Transverse colon (tissue), 4 donors: ENCODE data around the gene NUP93. TPM values are rescaled to one million over a fixed set of nuclear protein-coding genes. Genes with fewer than 3 reads are reported as not detected.

Source experiments
- DNase-seq: peaks from one replicate; pipeline ENCODE4 v3.0.0-alpha.2; 2019
- H3K27ac ChIP-seq, 4 donors: fragments of 200-600 bp; sonication (generic); 2 replicates each; pipeline ENCODE4 v1.5.1; 2016 to 2018; ENCODE audit warnings: inconsistent platforms in 4 of 4
- H3K27me3 ChIP-seq: fragments of 200-600 bp; sonication (generic); 2 replicates; pipeline ENCODE4 v1.5.1; 2017; ENCODE audit warnings: inconsistent platforms
- H3K36me3 ChIP-seq, 4 donors: fragments of 200-600 bp; sonication (generic); 2 replicates each; pipeline ENCODE4 v1.5.1; 2017 to 2019; ENCODE audit warnings: inconsistent platforms in 4 of 4
- H3K4me1 ChIP-seq, 4 donors: fragments of 200-600 bp; sonication (generic); 2 replicates each; pipeline ENCODE4 v1.5.1; 2017 to 2020; ENCODE audit warnings: inconsistent platforms in 4 of 4
- H3K4me3 ChIP-seq, 4 donors: fragments of 200-600 bp; sonication (generic); 1 replicate in 1 of 4; 2 replicates in 3 of 4; pipeline versions ENCODE4 v1.5.1 to v1.6.1; 2017 to 2019; ENCODE audit warnings: inconsistent platforms in 4 of 4
- H3K9me3 ChIP-seq, 2 donors: fragments of 200-600 bp; sonication (generic); 2 replicates each; pipeline ENCODE4 v1.5.1; 2017 to 2019; ENCODE audit warnings: inconsistent platforms in 2 of 2
- EP300 ChIP-seq: sonication (generic); formaldehyde crosslinking; IDR thresholded peaks from one replicate; pipeline ENCODE4 v1.6.1; 2017; ENCODE audit warnings: antibody characterized with exemption, low read depth
- POLR2A ChIP-seq: fragments of 450-650 bp; IDR thresholded peaks from one replicate; pipeline ENCODE4 v1.6.1; 2016; ENCODE audit warnings: antibody characterized with exemption, mild to moderate bottlenecking, moderate library complexity
- POLR2AphosphoS5 ChIP-seq, 3 donors: sonication (generic); formaldehyde crosslinking; IDR thresholded peaks; one replicate each; pipeline ENCODE4 v1.6.1; 2016; ENCODE audit warnings: antibody characterized with exemption in 3 of 3
- WGBS, 2 donors: methylation state at CpG; one replicate each; pipeline ENCODE4 v1.1.5; 2018; ENCODE audit warnings: low coverage in 1 of 2; 5-methylcytosine and 5-hydroxymethylcytosine counted together
- in situ Hi-C, 4 donors: fragments of 200-750 bp; cut with MboI; loops; one replicate each; pipeline versions ENCODE4 v1.15.0 to v1.15.1; 2017; ENCODE audit warnings: low sequenced_read_pairs in 3 of 4, low pct_ligation_motif_present in 1 of 4, low pct_unique_long_range_greater_than_20kb in 1 of 4
- intact Hi-C: fragments of 100-400 bp; cut with DNase I; formaldehyde crosslinking; loops from one replicate; pipeline ENCODE4 v1.15.1; 2023; ENCODE audit warnings: low total_unique reads
- total RNA-seq, 4 donors: library from RNA; depleted of rRNA; stranded (reverse); fragments of >200 nt; gene quantifications; one replicate each; pipeline ENCODE4 v1.1.0, GENCODE V29; 2016
- TF ChIP-seq, protein P1 (sequence below), 5 experiments: fragments of 200-600 bp in 3 of 5; fragments of 450-650 bp in 2 of 5; sonication (generic) in 3 of 5; IDR thresholded peaks; 1 replicate in 2 of 5; 2 replicates in 3 of 5; pipeline ENCODE4 v1.5.1; 2016 to 2017; ENCODE audit warnings: antibody characterized with exemption in 5 of 5, inconsistent platforms in 3 of 5, mild to moderate bottlenecking in 2 of 5, moderate library complexity in 1 of 5

The NUP93 gene
- total RNA-seq, 4 donors from 2014 or later = 8.6 to 42.4 (median 20.6) TPM

DNA sequence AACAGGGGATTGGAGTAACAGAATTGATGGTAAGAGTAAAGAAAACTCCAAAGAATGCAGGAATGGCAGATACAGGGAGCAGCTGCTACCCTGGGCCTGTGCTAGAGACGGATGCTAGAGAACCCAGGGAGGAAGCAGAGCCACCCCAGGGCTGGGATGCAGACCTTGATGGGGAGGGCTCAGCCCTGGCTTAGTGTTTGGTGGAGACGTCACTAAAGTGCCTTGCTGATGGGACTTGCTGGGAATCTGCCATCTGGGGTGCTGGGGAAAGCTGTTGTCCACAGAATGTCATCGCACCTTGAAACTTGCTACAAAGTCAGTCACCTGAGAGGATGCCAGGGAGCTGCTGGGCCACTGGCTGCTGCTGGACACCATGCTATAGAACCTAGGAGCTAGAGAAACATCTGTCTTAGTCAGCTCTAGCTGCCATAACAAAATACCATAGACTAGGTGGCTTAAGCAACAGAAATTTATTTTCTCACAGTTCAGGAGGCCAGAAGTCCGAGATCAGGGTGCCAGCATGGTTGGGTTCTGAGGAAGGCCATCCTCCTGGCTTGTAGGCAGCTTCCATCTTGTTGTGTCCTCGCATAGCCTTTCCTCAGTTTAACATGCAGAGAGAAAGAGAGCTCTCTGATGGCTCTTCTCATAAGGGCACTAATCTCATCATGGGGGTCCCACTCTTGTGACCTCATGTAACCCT lies 32.3 kb upstream of the NUP93 start:
- WGBS, 2 donors = 87% methylated on average over 5 of the region's 5 CpGs; no CpG with 5 or more reads in 1 of the 2 donors
- Histone ChIP-seq H3K27me3 (no peaks in the 10 kb centered on the region), H3K4me1 (peaks cover 0 to 7% (median 0%) of the 10 kb centered on the region in 4 donors), H3K27ac (no peak overlapping the region), H3K9me3 (no peaks in the 10 kb centered on the region), H3K4me3 (no peak overlapping the region), H3K36me3 (no peaks in the 10 kb centered on the region)
- TF ChIP-seq POLR2A (no peak), EP300 (no peak), POLR2AphosphoS5 (IDR thresholded peaks at IDR 0.05) (no peak)
- TF ChIP-seq, protein P1, sequence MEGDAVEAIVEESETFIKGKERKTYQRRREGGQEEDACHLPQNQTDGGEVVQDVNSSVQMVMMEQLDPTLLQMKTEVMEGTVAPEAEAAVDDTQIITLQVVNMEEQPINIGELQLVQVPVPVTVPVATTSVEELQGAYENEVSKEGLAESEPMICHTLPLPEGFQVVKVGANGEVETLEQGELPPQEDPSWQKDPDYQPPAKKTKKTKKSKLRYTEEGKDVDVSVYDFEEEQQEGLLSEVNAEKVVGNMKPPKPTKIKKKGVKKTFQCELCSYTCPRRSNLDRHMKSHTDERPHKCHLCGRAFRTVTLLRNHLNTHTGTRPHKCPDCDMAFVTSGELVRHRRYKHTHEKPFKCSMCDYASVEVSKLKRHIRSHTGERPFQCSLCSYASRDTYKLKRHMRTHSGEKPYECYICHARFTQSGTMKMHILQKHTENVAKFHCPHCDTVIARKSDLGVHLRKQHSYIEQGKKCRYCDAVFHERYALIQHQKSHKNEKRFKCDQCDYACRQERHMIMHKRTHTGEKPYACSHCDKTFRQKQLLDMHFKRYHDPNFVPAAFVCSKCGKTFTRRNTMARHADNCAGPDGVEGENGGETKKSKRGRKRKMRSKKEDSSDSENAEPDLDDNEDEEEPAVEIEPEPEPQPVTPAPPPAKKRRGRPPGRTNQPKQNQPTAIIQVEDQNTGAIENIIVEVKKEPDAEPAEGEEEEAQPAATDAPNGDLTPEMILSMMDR (IDR thresholded peaks at IDR 0.05) = no peak
- DNase-seq = no peak
- in situ Hi-C loops = no loop called here
- intact Hi-C loops = no loop called here

DNA sequence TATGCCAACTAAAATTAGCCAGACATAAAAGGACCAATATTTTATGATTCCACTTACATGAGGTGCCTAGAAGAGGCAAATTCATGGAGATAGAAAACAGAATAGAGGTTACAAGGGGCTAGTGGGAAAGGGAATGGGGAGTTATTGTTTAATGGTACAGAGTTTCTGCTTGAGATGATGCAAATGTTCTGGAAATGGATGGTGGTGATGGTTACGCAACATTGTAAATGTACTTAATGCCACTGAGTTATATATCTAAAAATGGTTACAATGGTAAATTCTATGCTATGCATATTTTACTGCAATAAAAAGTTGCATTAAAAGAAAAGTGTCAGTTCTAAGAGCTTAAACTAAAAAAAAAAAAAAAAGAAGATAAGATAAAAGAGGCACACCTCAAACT lies 29.7 kb upstream of the NUP93 start:
- H3K36me3 ChIP-seq = no peaks in the 10 kb centered on the region
- no peak overlapping the region for H3K27ac ChIP-seq
- no peak overlapping the region for H3K4me3 ChIP-seq
- DNase-seq = no peak
- intact Hi-C loops (loop anchor here (5.0 kb wide), 2 partner anchors 123 to 188 kb away; no protein-coding TSS in a partner anchor), in situ Hi-C loops (loop anchor here in 3 of 4 donors (5.0 to 10.0 kb wide), 3 partner anchors 115 to 188 kb away; partner anchors contain the start of gene MT3 (in 1 of the 3))
- no peaks in the 10 kb centered on the region for H3K27me3 ChIP-seq
- TF ChIP-seq POLR2AphosphoS5 (IDR thresholded peaks at IDR 0.05) (no peak), EP300 (no peak), POLR2A (no peak)
- TF ChIP-seq, protein P1 (IDR thresholded peaks at IDR 0.05) = no peak
- H3K4me1 ChIP-seq = peaks cover 0 to 7% (median 0%) of the 10 kb centered on the region in 4 donors
- no peaks in the 10 kb centered on the region for H3K9me3 ChIP-seq
- 38 to 46% methylated on average over 1 of the region's 1 CpG for WGBS, 2 donors

DNA sequence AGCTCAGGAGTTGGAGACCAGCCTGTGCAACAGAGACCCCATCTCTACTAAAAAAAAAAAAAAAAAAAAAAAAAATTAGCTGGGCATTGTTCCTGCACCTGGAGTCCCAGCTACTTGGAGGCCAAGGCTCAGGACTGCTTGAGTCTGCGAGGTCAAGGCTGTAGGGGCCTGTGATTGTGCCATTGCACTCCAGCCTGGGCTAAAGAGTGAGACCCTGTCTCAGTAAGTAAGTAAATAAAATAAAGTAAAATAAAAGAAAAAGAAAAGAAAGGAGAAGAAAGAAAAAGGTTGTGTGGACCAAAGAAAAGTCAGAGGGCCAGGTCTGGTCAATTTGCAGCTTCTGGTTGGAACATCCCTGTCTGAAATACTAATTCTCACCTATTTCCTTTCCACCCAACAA lies 29.3 kb upstream of the NUP93 start:
- Histone ChIP-seq H3K9me3 (no peaks in the 10 kb centered on the region), H3K27ac (no peak overlapping the region), H3K4me3 (no peak overlapping the region), H3K4me1 (peaks cover 0 to 7% (median 0%) of the 10 kb centered on the region in 4 donors), H3K27me3 (no peaks in the 10 kb centered on the region), H3K36me3 (no peaks in the 10 kb centered on the region)
- TF ChIP-seq POLR2A (no peak), POLR2AphosphoS5 (IDR thresholded peaks at IDR 0.05) (no peak)
- TF ChIP-seq, protein P1 (IDR thresholded peaks at IDR 0.05) = no peak
- in situ Hi-C loops = loop anchor here in 3 of 4 donors (5.0 to 10.0 kb wide), 3 partner anchors 116 to 188 kb away; partner anchors contain the start of gene MT3 (in 1 of the 3)
- no peak for DNase-seq
- intact Hi-C loops = loop anchor here (5.0 kb wide), 2 partner anchors 123 to 188 kb away; no protein-coding TSS in a partner anchor
- WGBS, 2 donors = 95% methylated on average over 1 of the region's 1 CpG; no CpG with 5 or more reads in 1 of the 2 donors

DNA sequence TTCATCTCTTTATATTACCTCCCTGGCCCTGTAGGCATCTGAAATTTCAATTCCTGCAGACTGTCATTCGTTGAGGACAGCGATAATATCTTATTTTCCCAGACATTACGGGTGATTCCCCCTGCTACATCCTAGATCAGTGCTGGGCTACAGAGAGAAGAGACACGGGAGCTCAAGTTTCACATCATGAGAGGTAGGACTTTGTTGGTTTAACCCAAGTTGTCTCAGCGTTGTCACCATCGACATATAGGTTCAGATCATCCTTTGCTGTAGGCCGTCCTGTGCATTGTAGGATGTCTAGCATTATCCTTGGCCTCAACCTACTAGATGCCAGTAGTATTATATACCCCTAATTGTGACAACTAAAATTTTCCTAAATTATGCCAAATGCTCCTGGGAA lies 28.4 kb upstream of the NUP93 start:
- H3K9me3 ChIP-seq = no peaks in the 10 kb centered on the region
- intact Hi-C loops (loop anchor here (5.0 kb wide), 2 partner anchors 124 to 189 kb away; no protein-coding TSS in a partner anchor), in situ Hi-C loops (loop anchor here in 3 of 4 donors (5.0 to 10.0 kb wide), 3 partner anchors 117 to 189 kb away; partner anchors contain the start of gene MT3 (in 1 of the 3))
- no peaks in the 10 kb centered on the region for H3K27me3 ChIP-seq
- no peak for DNase-seq
- H3K4me1 ChIP-seq = peaks cover 0 to 7% (median 0%) of the 10 kb centered on the region in 4 donors
- 75 to 85% methylated on average over 6 to 7 of the region's 7 CpGs for WGBS, 2 donors
- H3K36me3 ChIP-seq = no peaks in the 10 kb centered on the region
- H3K4me3 ChIP-seq = no peak overlapping the region
- TF ChIP-seq POLR2AphosphoS5 (IDR thresholded peaks at IDR 0.05) = no peak
- TF ChIP-seq, protein P1 (IDR thresholded peaks at IDR 0.05) = no peak
- TF ChIP-seq POLR2A = no peak
- H3K27ac ChIP-seq = no peak overlapping the region
